ENCODE data around the gene PADI1. TPM values are rescaled to one million over a fixed set of nuclear protein-coding genes. Genes with fewer than 3 reads are reported as not detected.

Gene PADI1
- total RNA-seq, 2 experiments from 2014 or later, result not detected

- ChIA-PET CTCF (ENCODE audit: unreplicated experiment) (no interaction called here), POLR2A (interaction anchor here (0.7 kb wide), 1 partner anchor 123 kb away, joined by 3 read pairs; no protein-coding TSS in a partner anchor)
- H3K36me3 ChIP-seq (ENCODE audit: insufficient read depth, low read length), result no peaks in the 10 kb centered on the region
- H2AFZ ChIP-seq (ENCODE audit: low read length), result no peak overlapping the region
- H3K79me2 ChIP-seq (ENCODE audit: insufficient read depth, low read depth, low read length), result no peaks in the 10 kb centered on the region
- H3K4me3 ChIP-seq (ENCODE audit: low read depth, low read length, poor library complexity, severe bottlenecking), result no peak overlapping the region
- H3K4me2 ChIP-seq (ENCODE audit: low read length), result no peak overlapping the region
- no TSS peak for BruUV-seq (replicated peaks)
- DNase-seq (ENCODE audit: low spot score), result no peak
- H3K4me1 ChIP-seq (ENCODE audit: insufficient read depth, low read length, poor library complexity, severe bottlenecking), result no peaks in the 10 kb centered on the region
- H3K27ac ChIP-seq (ENCODE audit: low read depth, low read length, poor library complexity, severe bottlenecking), result no peak overlapping the region
- H3K9me3 ChIP-seq (ENCODE audit: low read length), result no peaks in the 10 kb centered on the region
- TF ChIP-seq EZH2phosphoT487 (IDR thresholded peaks at IDR 0.05; ENCODE audit: borderline replicate concordance, low read depth, low read length) (no peak), CTCF (conservative IDR thresholded peaks at IDR 0.05; ENCODE audit: low read length) (no peak)
- no peaks in the 10 kb centered on the region for H3K9me2 ChIP-seq (ENCODE audit: insufficient read depth, low read length)
- intact Hi-C loops (cut with micrococcal nuclease; ENCODE audit: unreplicated experiment), result no loop called here
- H4K20me1 ChIP-seq (ENCODE audit: insufficient read depth, low read length), result no peaks in the 10 kb centered on the region
These were observed 34.4 kb upstream of the PADI1 start for GRCh38 chr1:17170571-17170970.

- no peaks in the 10 kb centered on the region for H3K9me2 ChIP-seq (ENCODE audit: insufficient read depth, low read length)
- no peak overlapping the region for H2AFZ ChIP-seq (ENCODE audit: low read length)
- H3K27ac ChIP-seq (ENCODE audit: low read depth, low read length, poor library complexity, severe bottlenecking), result no peak overlapping the region
- H4K20me1 ChIP-seq (ENCODE audit: insufficient read depth, low read length), result no peaks in the 10 kb centered on the region
- H3K4me3 ChIP-seq (ENCODE audit: low read depth, low read length, poor library complexity, severe bottlenecking), result no peak overlapping the region
- H3K79me2 ChIP-seq (ENCODE audit: insufficient read depth, low read depth, low read length), result no peaks in the 10 kb centered on the region
- TF ChIP-seq EZH2phosphoT487 (IDR thresholded peaks at IDR 0.05; ENCODE audit: borderline replicate concordance, low read depth, low read length) (no peak), CTCF (conservative IDR thresholded peaks at IDR 0.05; ENCODE audit: low read length) (no peak)
- no peak overlapping the region for H3K4me2 ChIP-seq (ENCODE audit: low read length)
- no peaks in the 10 kb centered on the region for H3K4me1 ChIP-seq (ENCODE audit: insufficient read depth, low read length, poor library complexity, severe bottlenecking)
- BruUV-seq (replicated peaks), result no TSS peak
- no peak for DNase-seq (ENCODE audit: low spot score)
- POLR2A ChIA-PET, result no interaction called here
- intact Hi-C loops (cut with micrococcal nuclease; ENCODE audit: unreplicated experiment), result no loop called here
- CTCF ChIA-PET (ENCODE audit: unreplicated experiment), result no interaction called here
- H3K9me3 ChIP-seq (ENCODE audit: low read length), result no peaks in the 10 kb centered on the region
- no peaks in the 10 kb centered on the region for H3K36me3 ChIP-seq (ENCODE audit: insufficient read depth, low read length)
These were observed 31.7 kb upstream of the PADI1 start for GRCh38 chr1:17173217-17173616.

- no peak overlapping the region for H3K27ac ChIP-seq (ENCODE audit: low read depth, low read length, poor library complexity, severe bottlenecking)
- H3K9me3 ChIP-seq (ENCODE audit: low read length), result no peaks in the 10 kb centered on the region
- no peak overlapping the region for H3K4me2 ChIP-seq (ENCODE audit: low read length)
- no peaks in the 10 kb centered on the region for H3K36me3 ChIP-seq (ENCODE audit: insufficient read depth, low read length)
- no peak for DNase-seq (ENCODE audit: low spot score)
- H2AFZ ChIP-seq (ENCODE audit: low read length), result no peak overlapping the region
- intact Hi-C loops (cut with micrococcal nuclease; ENCODE audit: unreplicated experiment), result no loop called here
- H4K20me1 ChIP-seq (ENCODE audit: insufficient read depth, low read length), result no peaks in the 10 kb centered on the region
- POLR2A ChIA-PET, result interaction anchor here (0.6 kb wide), 1 partner anchor 186 kb away, joined by 3 read pairs; no protein-coding TSS in a partner anchor
- no peaks in the 10 kb centered on the region for H3K9me2 ChIP-seq (ENCODE audit: insufficient read depth, low read length)
- H3K4me1 ChIP-seq (ENCODE audit: insufficient read depth, low read length, poor library complexity, severe bottlenecking), result no peaks in the 10 kb centered on the region
- H3K79me2 ChIP-seq (ENCODE audit: insufficient read depth, low read depth, low read length), result no peaks in the 10 kb centered on the region
- TF ChIP-seq EZH2phosphoT487 (IDR thresholded peaks at IDR 0.05; ENCODE audit: borderline replicate concordance, low read depth, low read length), result no peak
- TF ChIP-seq CTCF (conservative IDR thresholded peaks at IDR 0.05; ENCODE audit: low read length), result no peak
- CTCF ChIA-PET (ENCODE audit: unreplicated experiment), result no interaction called here
- H3K4me3 ChIP-seq (ENCODE audit: low read depth, low read length, poor library complexity, severe bottlenecking), result no peak overlapping the region
- no TSS peak for BruUV-seq (replicated peaks)
These were observed 28.4 kb upstream of the PADI1 start for GRCh38 chr1:17176306-17177061.
